Liver (tissue), 9 donors: ENCODE measurements around the gene USP6NL. TPM values are rescaled to one million over a fixed set of nuclear protein-coding genes. Genes with fewer than 3 reads are reported as not detected.

Experiments
- DNase-seq: peaks from one replicate; pipeline ENCODE4 v3.0.0-alpha.2; 2017; ENCODE audit warnings: low spot score
- H3K27ac ChIP-seq, 2 donors: one replicate each; pipeline ENCODE4 v1.7.0; 2013; ENCODE audit warnings: inconsistent platforms in 2 of 2, low read length in 2 of 2, control low read depth in 1 of 2, low read depth in 1 of 2, mild to moderate bottlenecking in 1 of 2
- H3K27me3 ChIP-seq, 4 donors: one replicate each; pipeline versions ENCODE4 v1.6.1 to v1.7.0; 2013; ENCODE audit warnings: low read length in 3 of 4, inconsistent platforms in 1 of 4, mild to moderate bottlenecking in 1 of 4, moderate library complexity in 1 of 4; ENCODE audit not compliant: control insufficient read depth in 4 of 4, insufficient read depth in 4 of 4
- H3K36me3 ChIP-seq, 4 donors: one replicate each; pipeline versions ENCODE4 v1.6.1 to v1.7.0; 2013; ENCODE audit warnings: low read length in 3 of 4, mild to moderate bottlenecking in 3 of 4, low read depth in 1 of 4, moderate library complexity in 1 of 4; ENCODE audit not compliant: control insufficient read depth in 4 of 4, insufficient read depth in 3 of 4
- H3K4me1 ChIP-seq, 4 donors: one replicate each; pipeline versions ENCODE4 v1.6.1 to v1.7.0; 2013; ENCODE audit warnings: low read length in 3 of 4, mild to moderate bottlenecking in 3 of 4, moderate library complexity in 1 of 4; ENCODE audit not compliant: control insufficient read depth in 4 of 4, insufficient read depth in 4 of 4
- H3K4me3 ChIP-seq, 3 donors: one replicate each; pipeline versions ENCODE4 v1.6.1 to v1.7.0; 2013; ENCODE audit warnings: low read length in 3 of 3, control low read depth in 1 of 3, low read depth in 1 of 3, mild to moderate bottlenecking in 1 of 3
- H3K9ac ChIP-seq, 2 donors: one replicate each; pipeline ENCODE4 v1.7.0; 2013; ENCODE audit warnings: low read length in 2 of 2, mild to moderate bottlenecking in 2 of 2, moderate library complexity in 2 of 2, control low read depth in 1 of 2, low read depth in 1 of 2
- H3K9me3 ChIP-seq, 4 donors: one replicate each; pipeline versions ENCODE4 v1.6.1 to v1.7.0; 2013; ENCODE audit warnings: low read length in 3 of 4; ENCODE audit not compliant: control insufficient read depth in 4 of 4
- ATF3 ChIP-seq: IDR thresholded peaks from 2 replicates; pipeline ENCODE4 v1.6.1; 2016; ENCODE audit warnings: antibody characterized with exemption
- EGR1 ChIP-seq, 2 donors: IDR thresholded peaks; 2 replicates each; pipeline ENCODE4 v1.6.1; 2016 to 2018; ENCODE audit warnings: antibody characterized with exemption in 2 of 2, low read depth in 2 of 2
- FOXA1 ChIP-seq: IDR thresholded peaks from 2 replicates; pipeline ENCODE4 v1.6.1; 2016; ENCODE audit warnings: antibody characterized with exemption
- FOXA2 ChIP-seq: IDR thresholded peaks from 2 replicates; pipeline ENCODE4 v1.6.1; 2016; ENCODE audit warnings: antibody characterized with exemption
- GABPA ChIP-seq, 2 donors: IDR thresholded peaks in 1 of 2; conservative IDR thresholded peaks in 1 of 2; 2 replicates each; pipeline ENCODE4 v1.6.1; 2016; ENCODE audit warnings: antibody characterized with exemption in 2 of 2, mild to moderate bottlenecking in 1 of 2, moderate library complexity in 1 of 2
- HNF4A ChIP-seq, 2 donors: conservative IDR thresholded peaks; 2 replicates each; pipeline ENCODE4 v1.6.1; 2016; ENCODE audit warnings: antibody characterized with exemption in 2 of 2, mild to moderate bottlenecking in 2 of 2
- HNF4G ChIP-seq: IDR thresholded peaks from 2 replicates; pipeline ENCODE4 v1.6.1; 2016; ENCODE audit warnings: antibody characterized with exemption
- JUND ChIP-seq, 2 donors: IDR thresholded peaks; 2 replicates each; pipeline ENCODE4 v1.6.1; 2016; ENCODE audit warnings: antibody characterized with exemption in 2 of 2
- MAX ChIP-seq: IDR thresholded peaks from 2 replicates; pipeline ENCODE4 v1.6.1; 2016; ENCODE audit warnings: antibody characterized with exemption
- NR2F2 ChIP-seq: IDR thresholded peaks from 2 replicates; pipeline ENCODE4 v1.6.1; 2016; ENCODE audit warnings: antibody characterized with exemption
- RAD21 ChIP-seq, 2 donors: IDR thresholded peaks; 2 replicates each; pipeline ENCODE4 v1.6.1; 2016; ENCODE audit warnings: antibody characterized with exemption in 2 of 2, mild to moderate bottlenecking in 2 of 2
- REST ChIP-seq: IDR thresholded peaks from 2 replicates; pipeline ENCODE4 v1.6.1; 2016; ENCODE audit warnings: antibody characterized with exemption, mild to moderate bottlenecking
- RXRA ChIP-seq, 2 donors: IDR thresholded peaks; 2 replicates each; pipeline ENCODE4 v1.6.1; 2017 to 2018; ENCODE audit warnings: antibody characterized with exemption in 2 of 2, mild to moderate bottlenecking in 1 of 2
- SP1 ChIP-seq: IDR thresholded peaks from 2 replicates; pipeline ENCODE4 v1.6.1; 2018; ENCODE audit warnings: antibody characterized with exemption, mild to moderate bottlenecking
- TAF1 ChIP-seq: conservative IDR thresholded peaks from 2 replicates; pipeline ENCODE4 v1.6.1; 2016; ENCODE audit warnings: antibody characterized with exemption, mild to moderate bottlenecking
- YY1 ChIP-seq: IDR thresholded peaks from 2 replicates; pipeline ENCODE4 v1.6.1; 2016; ENCODE audit warnings: antibody characterized with exemption, mild to moderate bottlenecking
- WGBS: extraction: QIAGEN DNeasy Blood & Tissue Kit; methylation state at CpG from one replicate; pipeline ENCODE4 v1.1.7; 2013; 5-methylcytosine and 5-hydroxymethylcytosine counted together
- polyA plus RNA-seq, 2 donors: library from polyadenylated mRNA; stranded (reverse) in 1 of 2; unstranded in 1 of 2; fragments of 200-250 nt in 1 of 2; fragments of >200 nt in 1 of 2; fragmentation: Nextera tagmentation in 1 of 2; extraction: Ambion mirVana in 1 of 2; gene quantifications; one replicate each; pipeline versions ENCODE4 v1.2.1 to v1.2.3, GENCODE V29; 2013 to 2015
- total RNA-seq, 2 donors: library from RNA; depleted of rRNA; stranded (reverse); fragments of >200 nt; gene quantifications; one replicate each; pipeline ENCODE4 v1.2.3, GENCODE V29; 2014
- TF ChIP-seq, protein P1 (sequence below): fragments of 150-350 bp; IDR thresholded peaks from 2 replicates; pipeline ENCODE4 v1.5.1; 2017; ENCODE audit warnings: improper control_type of control experiment, low read depth, low read length; ENCODE audit not compliant: missing input control
- TF ChIP-seq, protein P2 (sequence below): IDR thresholded peaks from 2 replicates; pipeline ENCODE4 v1.6.1; 2016; ENCODE audit warnings: antibody characterized with exemption
- donor health status: healthy.
- donor health status: healthy.
- donor health status: healthy.
- donor health status: healthy.
- donor health status: healthy.

USP6NL gene
- total and polyA plus RNA-seq, 4 donors = 3.8 to 15.0 (median 10.2) TPM

- peak overlapping the region; percentile 21 to 22 for H3K27ac ChIP-seq
These were observed 8.4 kb downstream of the USP6NL start for GRCh38 chr10:11602919-11603523.

More at GRCh38 chr10:11602919-11603523, 8.4 kb downstream of the USP6NL start:
- H3K4me1 ChIP-seq = peaks cover 9 to 36% (median 18%) of the 10 kb centered on the region in 4 donors
- TF ChIP-seq EGR1 (IDR thresholded peaks at IDR 0.05; ENCODE audit: low read depth in 2 of 2) = no peak
- no peak for TF ChIP-seq GABPA (IDR thresholded peaks at IDR 0.05 in 1 of 2, conservative IDR thresholded peaks at IDR 0.05 in 1 of 2)
- peak; percentile 26 to 31 for TF ChIP-seq RXRA (IDR thresholded peaks at IDR 0.05)
- TF ChIP-seq REST = no peak
- peak in 1 of 2 donors; percentile 44 for TF ChIP-seq JUND (IDR thresholded peaks at IDR 0.05)
- peak; percentile 15 for TF ChIP-seq MAX
- no peak for TF ChIP-seq FOXA1
- TF ChIP-seq ATF3 = no peak
- TF ChIP-seq, protein P1, sequence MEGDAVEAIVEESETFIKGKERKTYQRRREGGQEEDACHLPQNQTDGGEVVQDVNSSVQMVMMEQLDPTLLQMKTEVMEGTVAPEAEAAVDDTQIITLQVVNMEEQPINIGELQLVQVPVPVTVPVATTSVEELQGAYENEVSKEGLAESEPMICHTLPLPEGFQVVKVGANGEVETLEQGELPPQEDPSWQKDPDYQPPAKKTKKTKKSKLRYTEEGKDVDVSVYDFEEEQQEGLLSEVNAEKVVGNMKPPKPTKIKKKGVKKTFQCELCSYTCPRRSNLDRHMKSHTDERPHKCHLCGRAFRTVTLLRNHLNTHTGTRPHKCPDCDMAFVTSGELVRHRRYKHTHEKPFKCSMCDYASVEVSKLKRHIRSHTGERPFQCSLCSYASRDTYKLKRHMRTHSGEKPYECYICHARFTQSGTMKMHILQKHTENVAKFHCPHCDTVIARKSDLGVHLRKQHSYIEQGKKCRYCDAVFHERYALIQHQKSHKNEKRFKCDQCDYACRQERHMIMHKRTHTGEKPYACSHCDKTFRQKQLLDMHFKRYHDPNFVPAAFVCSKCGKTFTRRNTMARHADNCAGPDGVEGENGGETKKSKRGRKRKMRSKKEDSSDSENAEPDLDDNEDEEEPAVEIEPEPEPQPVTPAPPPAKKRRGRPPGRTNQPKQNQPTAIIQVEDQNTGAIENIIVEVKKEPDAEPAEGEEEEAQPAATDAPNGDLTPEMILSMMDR = no peak
- TF ChIP-seq, protein P2, sequence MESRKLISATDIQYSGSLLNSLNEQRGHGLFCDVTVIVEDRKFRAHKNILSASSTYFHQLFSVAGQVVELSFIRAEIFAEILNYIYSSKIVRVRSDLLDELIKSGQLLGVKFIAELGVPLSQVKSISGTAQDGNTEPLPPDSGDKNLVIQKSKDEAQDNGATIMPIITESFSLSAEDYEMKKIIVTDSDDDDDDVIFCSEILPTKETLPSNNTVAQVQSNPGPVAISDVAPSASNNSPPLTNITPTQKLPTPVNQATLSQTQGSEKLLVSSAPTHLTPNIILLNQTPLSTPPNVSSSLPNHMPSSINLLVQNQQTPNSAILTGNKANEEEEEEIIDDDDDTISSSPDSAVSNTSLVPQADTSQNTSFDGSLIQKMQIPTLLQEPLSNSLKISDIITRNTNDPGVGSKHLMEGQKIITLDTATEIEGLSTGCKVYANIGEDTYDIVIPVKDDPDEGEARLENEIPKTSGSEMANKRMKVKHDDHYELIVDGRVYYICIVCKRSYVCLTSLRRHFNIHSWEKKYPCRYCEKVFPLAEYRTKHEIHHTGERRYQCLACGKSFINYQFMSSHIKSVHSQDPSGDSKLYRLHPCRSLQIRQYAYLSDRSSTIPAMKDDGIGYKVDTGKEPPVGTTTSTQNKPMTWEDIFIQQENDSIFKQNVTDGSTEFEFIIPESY = no peak
- TF ChIP-seq TAF1 = no peak
- TF ChIP-seq YY1 = no peak
- TF ChIP-seq HNF4G = no peak
- peak; percentile 40 to 44 for TF ChIP-seq HNF4A (conservative IDR thresholded peaks at IDR 0.05)
- TF ChIP-seq FOXA2 = peak; percentile 80
- TF ChIP-seq NR2F2 = no peak
- TF ChIP-seq RAD21 (IDR thresholded peaks at IDR 0.05) = peak in 1 of 2 donors; percentile 40
- TF ChIP-seq SP1 = peak; percentile 16
- no peak overlapping the region for H3K4me3 ChIP-seq
- no peaks in the 10 kb centered on the region for H3K9me3 ChIP-seq
- DNase-seq = no peak
- H3K36me3 ChIP-seq = no peaks in the 10 kb centered on the region
- H3K27me3 ChIP-seq = no peaks in the 10 kb centered on the region
- no peak overlapping the region for H3K9ac ChIP-seq
- WGBS = 35% methylated on average over 7 of the region's 7 CpGs
